Measurements from ENCODE around the gene ABHD5.
A peak's percentile ranks its signal among the peaks of the same experiment; 100 is the strongest.
"Not testable (repeated sequence)": the region's sequence is repeated elsewhere in the genome, so short reads cannot be mapped to it uniquely, and the experiment has no call there.

The ABHD5 gene

GRCh38 chr3:43690400-43691119 lies at the start of gene ABHD5:
Gene ABHD5 (plus strand): TSS chr3:43690938. CDS start chr3:43690993, 55 bp downstream.
- DNase-seq = peak; percentile 95

- no peak for DNase-seq
Measured at GRCh38 chr3:43641306-43642114, 49.2 kb upstream of the ABHD5 start.

GRCh38 chr3:43644443-43644842 lies 46.3 kb upstream of the ABHD5 start:
- no peak for DNase-seq

- DNase-seq = no peak
Measured at GRCh38 chr3:43647331-43648166, 43.2 kb upstream of the ABHD5 start.

- DNase-seq = no peak
Measured at GRCh38 chr3:43648957-43649356, 41.8 kb upstream of the ABHD5 start.

- DNase-seq = no peak
Measured at GRCh38 chr3:43649365-43649968, 41.3 kb upstream of the ABHD5 start.

- no peak for DNase-seq
Measured at GRCh38 chr3:43650345-43650744, 40.4 kb upstream of the ABHD5 start.

- not testable (repeated sequence) for DNase-seq
Measured at GRCh38 chr3:43656390-43656789, 34.3 kb upstream of the ABHD5 start.

GRCh38 chr3:43659250-43659880 lies 31.4 kb upstream of the ABHD5 start:
- no peak for DNase-seq

- DNase-seq = not testable (repeated sequence)
Measured at GRCh38 chr3:43661376-43661775, 29.4 kb upstream of the ABHD5 start.

- not testable (repeated sequence) for DNase-seq
Measured at GRCh38 chr3:43665011-43665410, 25.7 kb upstream of the ABHD5 start.

- DNase-seq = no peak
Measured at GRCh38 chr3:43670635-43671522, 19.9 kb upstream of the ABHD5 start.

GRCh38 chr3:43674345-43675085 lies 16.2 kb upstream of the ABHD5 start:
- DNase-seq = no peak

GRCh38 chr3:43675593-43675992 lies 15.1 kb upstream of the ABHD5 start:
- no peak for DNase-seq

GRCh38 chr3:43676441-43676840 lies 14.3 kb upstream of the ABHD5 start:
- DNase-seq = no peak

- not testable (repeated sequence) for DNase-seq
Measured at GRCh38 chr3:43678375-43678774, 12.4 kb upstream of the ABHD5 start.

GRCh38 chr3:43678887-43679449 lies 11.8 kb upstream of the ABHD5 start:
- DNase-seq = not testable (repeated sequence)

- DNase-seq = not testable (repeated sequence)
Measured at GRCh38 chr3:43680857-43681256, 9.9 kb upstream of the ABHD5 start.

GRCh38 chr3:43684944-43685343 lies 5.8 kb upstream of the ABHD5 start:
- no peak for DNase-seq

GRCh38 chr3:43685921-43686320 lies 4.8 kb upstream of the ABHD5 start:
- DNase-seq = no peak

All from femur (tissue), 1 donor.